GM12892 (cell line): Measurements from ENCODE around the gene TCEA2.
"Not testable (repeated sequence)": the region's sequence is repeated elsewhere in the genome, so short reads cannot be mapped to it uniquely, and the experiment has no call there.

ENCODE experiments used
- DNase-seq: peaks from one replicate; pipeline ENCODE4 v3.0.0; 2011; ENCODE audit not compliant: insufficient read length
- FAIRE-seq: peaks from 2 replicates; lab custom pipeline; 2011; peaks lifted over from hg19 to GRCh38; lab: Jason Lieb, UNC
- POLR2A ChIP-seq: IDR thresholded peaks from 2 replicates; pipeline ENCODE4 v1.6.1; 2011; ENCODE audit warnings: low read depth, low read length, control low read depth
- POLR2AphosphoS5 ChIP-seq: IDR thresholded peaks from 2 replicates; pipeline ENCODE4 v1.6.1; 2011; ENCODE audit warnings: low read depth, low read length, control low read depth
- TAF1 ChIP-seq: IDR thresholded peaks from 2 replicates; pipeline ENCODE4 v1.6.1; 2011; ENCODE audit warnings: low read depth, mild to moderate bottlenecking, control low read depth, low read length, borderline replicate concordance

TCEA2 gene

DNA sequence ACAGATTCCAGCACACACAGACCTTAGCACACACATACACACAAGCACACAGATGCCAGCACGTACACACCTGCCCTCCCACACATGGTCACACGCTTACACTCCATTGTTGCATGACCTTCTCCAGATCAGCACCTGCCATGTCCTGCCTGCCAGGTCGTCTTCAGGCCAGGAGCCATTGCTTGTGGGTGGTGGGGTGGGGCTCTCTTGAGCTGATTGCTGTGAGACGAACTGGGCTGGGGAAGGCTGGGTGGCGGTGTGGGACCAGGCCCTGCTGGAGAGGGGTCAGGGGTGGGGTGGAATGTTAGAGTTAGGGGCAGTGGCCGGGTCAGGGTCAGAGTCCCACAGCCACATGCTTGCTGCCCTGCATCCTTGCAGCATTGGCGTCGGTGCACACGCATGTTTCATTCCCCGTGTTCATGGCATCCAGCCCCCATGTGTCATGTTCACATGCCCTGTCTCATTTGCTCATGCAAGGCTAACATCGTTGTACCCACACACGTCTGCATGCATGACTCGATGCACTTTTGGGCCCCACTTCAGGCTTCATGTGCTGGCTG is 50.9 kb downstream of the TCEA2 start:
- TF ChIP-seq TAF1 (no peak), POLR2AphosphoS5 (no peak), POLR2A (no peak)
- FAIRE-seq (no peak), DNase-seq (no peak)

DNA sequence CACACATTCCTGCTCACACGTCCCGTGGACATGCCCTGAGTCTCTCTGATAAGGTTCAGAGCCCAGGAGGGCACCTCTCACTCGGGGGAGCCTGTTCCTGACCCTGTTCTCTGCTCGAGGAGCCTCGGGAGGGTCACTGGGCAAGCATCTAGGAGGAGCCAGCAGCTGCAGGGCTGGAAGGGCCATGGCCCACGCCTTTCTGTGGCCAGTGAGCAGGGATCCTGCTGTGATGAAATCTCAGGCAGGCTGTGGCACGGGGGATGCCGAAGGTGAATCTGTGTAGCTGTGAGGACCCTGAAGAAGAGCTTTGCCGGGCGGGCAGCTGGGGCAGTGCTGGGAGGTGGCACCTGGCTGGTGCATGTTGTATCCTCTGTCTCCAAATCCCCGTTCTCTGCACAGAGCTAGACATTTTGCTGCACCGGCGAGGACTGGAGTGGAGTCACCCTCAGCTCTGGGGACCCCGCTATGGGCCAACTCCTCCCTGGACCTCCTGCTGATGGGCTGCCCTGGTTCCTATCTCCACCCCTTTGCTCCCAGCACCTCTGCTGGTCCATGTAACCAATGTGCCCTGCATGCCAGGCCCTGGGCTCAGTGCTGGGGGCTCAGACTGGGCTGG is 51.5 kb downstream of the TCEA2 start:
- DNase-seq = no peak
- TF ChIP-seq POLR2AphosphoS5 (no peak), TAF1 (no peak), POLR2A (no peak)
- FAIRE-seq = no peak

DNA sequence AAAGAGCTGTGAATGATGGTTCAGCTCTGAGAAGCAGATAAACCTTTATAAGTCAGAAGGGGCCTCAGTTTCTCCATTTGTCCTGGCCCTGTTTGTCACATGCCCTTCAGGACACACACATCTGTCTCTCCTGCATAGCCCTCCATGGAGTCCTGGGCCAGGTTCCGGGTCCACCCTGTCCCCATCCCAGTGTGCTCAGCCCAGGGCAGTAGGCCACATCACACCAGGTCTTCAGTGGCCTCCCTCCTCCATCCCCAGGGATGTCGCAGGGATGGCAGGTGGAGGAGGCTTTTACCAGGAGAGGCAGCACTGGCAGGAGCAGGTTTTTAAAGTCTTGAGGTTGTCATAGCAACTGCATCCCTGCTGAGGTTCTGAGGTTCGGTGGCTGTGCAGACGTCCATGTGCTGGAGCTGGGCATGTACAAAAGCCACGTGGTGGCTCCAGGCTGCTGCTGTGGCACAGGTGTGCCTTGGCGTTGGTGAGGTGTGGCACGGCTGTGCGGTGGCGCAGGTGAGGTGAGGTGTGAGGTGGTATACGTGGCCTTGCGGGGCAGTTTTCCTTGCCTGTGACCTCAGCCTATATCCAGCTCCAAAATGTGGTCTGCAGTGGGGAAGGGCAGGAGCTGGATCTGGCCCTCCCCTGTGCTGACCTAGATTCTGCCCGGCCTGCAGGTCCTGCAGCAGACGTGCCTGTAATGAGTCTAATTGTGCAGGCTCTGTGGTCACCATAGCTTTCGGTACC is 52.3 kb downstream of the TCEA2 start:
- FAIRE-seq (no peak), DNase-seq (no peak)
- TF ChIP-seq POLR2AphosphoS5 = no peak
- TF ChIP-seq TAF1 = no peak
- no peak for TF ChIP-seq POLR2A

DNA sequence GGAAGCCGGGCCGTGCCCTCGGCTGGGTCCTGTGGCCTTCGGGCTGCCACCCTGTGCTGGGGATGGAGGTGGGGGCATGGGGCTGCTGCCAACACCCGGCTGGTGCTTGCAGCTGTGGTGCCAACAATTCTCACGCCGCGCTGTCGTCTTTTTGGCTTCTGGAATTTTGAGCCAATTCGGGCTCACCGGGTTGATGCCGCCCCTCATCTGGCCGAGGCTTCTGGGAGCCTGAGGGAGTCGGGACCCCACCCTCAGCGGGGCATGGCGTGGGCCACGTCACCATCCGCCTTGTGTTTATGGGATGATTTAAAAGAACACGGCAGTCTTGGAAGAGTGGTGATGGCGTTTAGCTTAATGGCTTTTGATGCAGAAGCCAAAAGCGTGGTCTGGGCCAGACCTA is 53.0 kb downstream of the TCEA2 start:
- FAIRE-seq (no peak), DNase-seq (no peak)
- TF ChIP-seq POLR2AphosphoS5 = no peak
- TF ChIP-seq TAF1 = no peak
- no peak for TF ChIP-seq POLR2A

DNA sequence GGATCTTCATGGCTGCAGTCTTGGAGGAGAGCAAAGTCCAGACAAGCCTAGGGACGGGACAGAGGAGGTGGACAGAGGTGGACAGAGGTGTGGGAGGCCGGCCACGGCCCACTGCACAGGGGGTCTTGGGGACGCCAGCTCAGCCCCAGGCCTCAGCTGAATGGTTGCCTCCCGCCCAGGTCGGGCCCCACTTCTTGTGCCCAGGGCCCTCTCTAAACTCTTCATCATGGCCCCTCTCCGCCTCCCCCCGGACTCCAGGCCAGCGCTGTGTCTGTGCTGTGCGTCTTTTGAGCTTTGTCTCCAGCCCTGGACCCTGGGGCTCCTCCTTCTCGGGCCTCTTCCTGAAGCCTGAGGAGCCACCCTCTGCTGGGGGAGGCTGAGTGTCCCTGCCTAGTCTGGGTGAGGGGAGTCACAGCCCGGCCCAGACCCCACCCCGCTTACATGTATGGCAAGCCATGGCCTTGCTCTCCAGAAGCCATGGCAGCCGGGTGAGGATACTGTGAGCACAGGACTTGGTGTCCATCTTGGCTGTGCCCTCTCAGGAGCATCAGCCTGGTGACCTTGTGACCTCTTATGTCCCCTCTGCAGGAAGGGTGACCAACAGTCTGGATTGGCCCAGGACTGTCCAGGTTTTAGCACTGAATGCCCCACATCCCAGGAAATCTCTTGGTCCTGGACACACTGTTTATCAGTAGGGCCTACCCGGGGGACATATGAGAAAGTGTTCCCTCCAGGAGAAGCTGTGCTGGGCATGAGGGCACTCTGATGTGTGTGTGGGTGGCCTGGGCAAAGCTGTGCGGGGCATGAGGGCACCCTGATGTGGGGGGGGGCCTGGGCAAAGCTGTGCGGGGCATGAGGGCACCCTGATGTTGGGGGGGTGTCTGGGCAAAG is 53.8 kb downstream of the TCEA2 start:
- TF ChIP-seq POLR2A (no peak), POLR2AphosphoS5 (no peak), TAF1 (no peak)
- DNase-seq (no peak), FAIRE-seq (no peak)

DNA sequence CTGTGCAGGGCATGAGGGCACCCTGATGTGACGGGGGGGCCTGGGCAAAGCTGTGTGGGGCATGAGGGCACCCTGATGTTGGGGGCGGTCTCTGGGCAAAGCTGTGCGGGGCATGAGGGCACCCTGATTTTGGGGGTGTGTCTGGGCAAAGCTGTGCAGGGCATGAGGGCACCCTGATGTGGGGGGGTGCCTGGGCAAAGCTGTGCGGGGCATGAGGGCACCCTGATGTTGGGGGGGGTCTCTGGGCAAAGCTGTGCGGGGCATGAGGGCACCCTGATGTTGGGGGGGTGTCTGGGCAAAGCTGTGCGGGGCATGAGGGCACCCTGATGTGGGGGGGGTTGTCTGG is 54.4 kb downstream of the TCEA2 start:
- not testable (repeated sequence) for FAIRE-seq

DNA sequence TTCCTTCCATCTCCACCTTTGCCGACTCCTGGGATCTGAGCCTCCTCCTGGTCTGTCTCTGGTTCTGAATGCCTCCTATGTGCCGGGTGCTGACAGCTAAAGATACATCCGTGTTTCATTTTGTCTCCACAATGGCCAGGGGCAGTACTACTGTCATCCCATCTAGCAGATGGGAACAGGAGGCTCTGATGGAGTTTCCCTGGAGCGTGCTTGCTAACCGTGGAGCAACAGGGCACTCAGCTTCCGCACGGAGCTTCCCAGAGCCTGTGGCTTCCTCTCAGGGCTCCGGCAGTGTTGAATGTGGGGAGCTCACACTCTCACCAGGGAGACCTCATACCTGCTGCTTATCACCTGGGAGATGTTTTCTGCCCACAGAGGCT is 56.3 kb downstream of the TCEA2 start:
- FAIRE-seq (no peak), DNase-seq (no peak)
- TF ChIP-seq TAF1 = no peak
- no peak for TF ChIP-seq POLR2AphosphoS5
- no peak for TF ChIP-seq POLR2A

More for the DNA sequence above, 54.4 kb downstream of the TCEA2 start:
- DNase-seq = not testable (repeated sequence)

DNA sequence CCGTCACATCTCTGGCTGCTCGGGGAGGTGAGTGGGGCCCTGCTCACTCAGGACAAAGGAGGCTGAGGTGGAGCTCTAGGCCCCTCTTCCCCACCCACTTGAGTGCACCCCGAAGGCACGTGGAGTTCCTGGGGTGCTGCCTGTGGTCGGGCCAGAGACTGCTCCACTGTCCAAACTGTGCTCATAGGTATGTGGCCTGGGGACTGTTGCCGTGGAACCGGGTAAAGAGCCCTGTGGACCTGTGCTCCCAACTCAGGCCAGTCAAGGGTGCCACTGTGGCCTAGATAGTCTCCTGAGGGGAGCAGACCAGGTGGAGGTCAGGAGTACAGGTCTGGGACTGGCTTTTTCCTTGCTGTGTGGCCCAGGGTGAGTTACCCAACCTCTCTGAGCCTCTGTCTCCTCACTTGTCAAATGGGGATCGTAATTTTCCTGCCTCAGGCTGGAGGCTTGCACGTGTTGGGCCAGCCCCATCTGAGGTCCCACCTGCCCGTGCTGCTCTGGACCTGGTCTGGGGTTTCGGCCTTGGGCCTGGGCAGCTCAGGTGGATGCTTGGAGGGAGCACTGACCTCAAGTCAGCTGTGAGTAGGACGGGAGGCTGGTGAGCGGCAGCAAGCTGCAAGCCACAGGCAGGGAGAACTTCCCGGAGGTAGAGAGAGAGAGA is 56.8 kb downstream of the TCEA2 start:
- no peak for TF ChIP-seq TAF1
- no peak for TF ChIP-seq POLR2A
- no peak for TF ChIP-seq POLR2AphosphoS5
- DNase-seq (peak; percentile 18), FAIRE-seq (no peak)

DNA sequence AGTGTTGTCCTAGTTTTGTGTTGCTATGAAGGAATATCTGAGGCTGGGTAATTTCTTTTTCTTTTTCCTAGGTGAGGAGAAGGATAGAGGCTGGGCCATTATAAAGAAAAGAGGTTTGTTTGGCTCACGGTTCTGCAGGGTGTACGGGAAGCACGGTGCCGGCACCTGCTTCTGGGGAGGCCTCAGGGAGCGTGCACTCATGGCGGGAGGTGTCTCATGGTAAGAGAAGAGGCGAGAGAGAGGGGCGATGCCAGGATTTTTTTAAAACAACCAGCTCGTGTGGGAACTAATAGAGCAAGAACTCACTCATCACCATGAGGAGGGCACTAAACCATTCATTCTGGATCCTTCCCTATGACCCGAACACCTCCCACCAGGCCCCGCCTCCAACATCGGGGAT is 58.6 kb downstream of the TCEA2 start:
- FAIRE-seq = no peak
- no peak for DNase-seq
- TF ChIP-seq POLR2AphosphoS5 = no peak
- TF ChIP-seq TAF1 = no peak
- no peak for TF ChIP-seq POLR2A
